Skin epidermis (tissue), 12 donors: ENCODE results near the gene FAU.

ENCODE experiments used
- H3K27ac ChIP-seq, 21 experiments: fragments of 200-600 bp; sonication (generic) in 11 of 21; one replicate each; pipeline ENCODE4 v1.5.0; 2020; ENCODE audit warnings: mild to moderate bottlenecking in 3 of 21, inconsistent platforms in 2 of 21, moderate library complexity in 2 of 21
- H3K4me3 ChIP-seq, 7 experiments: fragments of 200-600 bp; sonication (generic) in 2 of 7; one replicate each; pipeline ENCODE4 v1.5.0; 2020; ENCODE audit warnings: inconsistent platforms in 2 of 7, mild to moderate bottlenecking in 2 of 7, moderate library complexity in 1 of 7

The FAU gene

DNA sequence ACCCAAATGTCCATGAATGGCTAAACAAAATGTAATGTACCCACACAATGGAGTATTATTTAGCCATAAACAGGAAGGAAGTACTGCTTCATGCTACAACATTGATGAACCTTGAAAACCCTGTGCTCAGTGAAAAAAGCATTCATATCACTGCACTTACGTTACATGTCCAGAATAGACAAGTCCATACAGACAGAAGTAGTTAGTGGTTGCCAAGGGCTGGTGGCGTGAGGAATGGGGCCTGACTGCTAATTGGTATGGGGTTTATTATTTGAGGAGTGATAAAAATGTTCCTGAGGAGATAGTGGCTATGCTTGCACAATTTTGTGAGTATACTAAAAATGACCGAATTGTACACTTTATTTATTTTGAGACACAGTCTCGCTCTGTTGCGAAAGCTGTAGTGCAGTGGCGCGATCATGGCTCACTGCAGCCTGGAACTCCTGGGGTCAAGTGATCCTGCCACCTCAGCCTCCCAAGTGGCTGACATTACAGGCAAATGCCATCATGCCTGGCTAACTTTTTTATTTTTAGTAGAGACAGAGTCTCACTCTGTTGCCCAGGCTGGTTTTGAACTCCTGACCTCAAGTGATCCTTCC, 20.1 kb upstream of the FAU start:
- Histone ChIP-seq H3K4me3 (no peak overlapping the region), H3K27ac (no peak overlapping the region)

DNA sequence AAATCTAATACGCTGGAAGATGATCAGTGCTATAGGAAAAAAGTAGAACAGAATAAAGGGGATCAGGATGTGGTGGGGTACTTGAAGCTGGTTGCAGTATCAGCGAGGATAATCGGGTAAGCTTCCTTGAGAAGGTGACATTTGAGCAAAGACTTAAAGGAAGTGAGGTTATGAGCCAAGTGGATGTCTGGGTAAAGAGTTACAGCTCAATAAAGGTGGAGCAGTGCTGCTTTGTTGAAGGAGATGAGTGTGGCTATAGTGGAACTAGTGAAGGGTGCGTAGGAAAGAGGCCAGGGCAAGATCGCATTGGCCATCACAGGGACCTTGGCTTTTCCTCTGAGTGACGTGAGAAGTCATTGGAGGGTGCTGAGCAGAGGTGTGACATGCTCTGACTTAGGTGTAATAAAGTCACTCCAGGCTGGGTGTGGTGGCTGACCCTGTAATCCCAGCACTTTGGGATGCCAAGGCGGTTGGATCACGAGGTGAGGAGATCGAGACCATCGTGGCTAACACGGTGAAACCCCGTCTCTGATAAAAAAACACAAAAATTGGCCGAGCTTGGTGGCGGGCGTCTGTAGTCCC, 14.7 kb upstream of the FAU start:
- Histone ChIP-seq H3K4me3 (no peak overlapping the region), H3K27ac (no peak overlapping the region)

GRCh38 chr11:65135633-65136145, 13.8 kb upstream of the FAU start:
- H3K27ac ChIP-seq: peak overlapping the region in 19 of 21 experiments; percentile 93 to 100 (median 99)

GRCh38 chr11:65134952-65135632, 13.2 kb upstream of the FAU start:
- Histone ChIP-seq H3K27ac (peak overlapping the region; percentile 76 to 100 (median 98)), H3K4me3 (peak overlapping the region; percentile 72 to 97 (median 92))

More at GRCh38 chr11:65135633-65136145, 13.8 kb upstream of the FAU start:
- H3K4me3 ChIP-seq: peak overlapping the region; percentile 72 to 97 (median 92)

DNA sequence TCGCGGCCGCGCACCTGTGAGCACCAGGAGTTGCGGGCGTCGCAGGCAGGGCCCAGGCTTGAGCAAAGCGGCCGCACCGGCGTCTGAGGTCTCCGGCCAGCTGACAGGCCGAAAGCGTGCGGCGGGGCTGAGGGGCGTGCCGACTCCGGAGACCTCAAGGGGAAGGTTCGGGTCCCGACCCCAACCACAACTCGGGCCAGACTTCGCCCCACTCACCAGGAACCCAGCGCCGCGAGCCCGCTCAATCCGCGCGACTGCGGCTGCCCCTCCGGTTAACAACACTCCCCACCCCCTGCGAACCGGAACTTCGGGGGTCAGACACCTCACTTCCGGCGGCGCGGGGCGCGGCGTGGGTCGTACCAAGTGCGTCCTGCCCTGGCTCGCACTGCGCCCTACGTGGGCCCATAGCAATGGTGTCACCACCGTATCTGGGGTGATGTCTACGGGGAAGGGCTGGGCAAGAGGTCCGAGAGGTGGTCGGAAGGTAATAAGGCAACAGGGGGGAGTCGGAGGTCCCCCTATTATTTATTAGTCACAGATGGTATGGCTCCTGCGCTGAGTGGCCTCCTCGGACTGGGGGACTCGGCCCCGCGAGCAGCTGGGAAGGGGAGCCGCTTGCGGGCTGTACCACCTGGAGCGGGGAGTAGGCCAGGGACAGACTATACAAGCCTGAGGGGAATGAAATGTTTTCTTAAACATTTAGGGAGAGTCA, 12.5 kb upstream of the FAU start, which contains the start of gene SYVN1:
TSS of gene SYVN1 (minus strand) at position 280 of the 712 bp plus-strand sequence. CDS start 918 bp downstream, outside the sequence.
- H3K4me3 ChIP-seq: peak within 1 kb of the TSS; percentile 72 to 97 (median 92)
- peak within 1 kb of the TSS; percentile 76 to 100 (median 98) for H3K27ac ChIP-seq

- Histone ChIP-seq H3K27ac (peak overlapping the region in 20 of 21 experiments; percentile 93 to 100 (median 98)), H3K4me3 (peak overlapping the region; percentile 72 to 97 (median 92))
These were observed 11.8 kb upstream of the FAU start for GRCh38 chr11:65133724-65134123.

GRCh38 chr11:65132988-65133700, 11.2 kb upstream of the FAU start:
- Histone ChIP-seq H3K27ac (peak overlapping the region in 17 of 21 experiments; percentile 10 to 100 (median 98)), H3K4me3 (peak overlapping the region; percentile 72 to 97 (median 92))

- Histone ChIP-seq H3K4me3 (peak overlapping the region in 1 of 7 experiments; percentile 92), H3K27ac (peak overlapping the region in 8 of 21 experiments; percentile 10 to 99 (median 96))
These were observed 10.5 kb upstream of the FAU start for GRCh38 chr11:65132238-65132987.

GRCh38 chr11:65131895-65132237, 9.9 kb upstream of the FAU start:
- Histone ChIP-seq H3K27ac (peak overlapping the region in 2 of 21 experiments; percentile 12 to 98), H3K4me3 (no peak overlapping the region)

DNA sequence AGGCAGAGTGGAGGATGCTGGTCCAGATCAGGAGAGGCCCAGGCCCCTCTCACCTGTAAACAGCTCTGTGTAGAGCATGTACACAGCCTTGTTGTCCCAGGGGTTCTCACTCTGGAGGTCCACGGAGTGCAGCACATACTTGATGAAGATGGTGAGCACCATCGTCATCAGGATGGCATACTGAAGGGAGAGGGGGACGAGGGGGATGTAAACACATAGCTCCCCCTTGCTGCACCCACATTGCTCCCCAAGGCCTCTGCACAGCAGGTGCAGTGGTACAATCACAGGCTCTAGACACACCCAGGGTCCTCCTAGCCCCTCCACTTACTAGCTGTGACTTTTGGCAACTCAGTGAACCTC, 9.5 kb upstream of the FAU start:
- Histone ChIP-seq H3K4me3 (no peak overlapping the region), H3K27ac (no peak overlapping the region)

DNA sequence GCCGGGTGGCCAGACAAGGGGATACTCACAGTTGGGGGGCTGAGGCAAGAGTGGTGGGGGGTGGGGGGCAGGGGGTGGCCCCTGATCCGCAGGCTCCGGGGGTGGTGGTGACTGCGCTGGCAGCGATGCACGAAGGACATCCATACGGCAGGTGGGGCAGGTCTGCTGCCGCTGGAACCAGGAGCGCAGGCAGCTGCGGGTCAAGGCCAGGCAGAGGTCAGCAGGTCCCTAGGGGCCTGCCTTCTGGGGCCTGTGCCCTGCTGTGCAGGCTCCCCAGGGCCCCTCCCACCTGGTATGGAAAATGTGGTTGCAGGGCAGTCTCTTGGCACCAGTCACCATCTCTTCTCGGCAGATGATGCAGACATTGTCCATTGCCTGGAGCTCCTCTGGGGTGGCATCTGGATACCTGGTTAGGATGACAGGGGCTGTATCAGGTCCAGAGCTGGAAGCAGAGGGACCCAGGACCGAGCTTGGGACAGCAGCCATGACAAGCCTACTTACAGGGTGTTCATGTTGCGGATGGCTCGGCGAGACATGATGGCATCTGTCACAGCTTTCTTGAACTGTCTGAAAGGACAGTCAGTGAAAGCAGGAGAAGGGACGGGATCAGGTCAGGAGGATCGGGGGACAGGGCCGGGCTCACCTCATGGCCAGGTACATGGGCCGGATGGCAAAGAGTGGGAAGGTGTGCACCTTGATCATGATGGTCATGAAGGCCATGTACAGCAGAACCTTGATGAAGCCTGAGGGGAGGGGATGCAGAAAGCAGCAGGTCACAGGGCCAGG, 8.9 kb upstream of the FAU start:
- Histone ChIP-seq H3K27ac (no peak overlapping the region), H3K4me3 (no peak overlapping the region)

GRCh38 chr11:65129649-65130441, 7.9 kb upstream of the FAU start:
- peak overlapping the region in 2 of 21 experiments; percentile 20 to 21 for H3K27ac ChIP-seq
- H3K4me3 ChIP-seq: no peak overlapping the region

DNA sequence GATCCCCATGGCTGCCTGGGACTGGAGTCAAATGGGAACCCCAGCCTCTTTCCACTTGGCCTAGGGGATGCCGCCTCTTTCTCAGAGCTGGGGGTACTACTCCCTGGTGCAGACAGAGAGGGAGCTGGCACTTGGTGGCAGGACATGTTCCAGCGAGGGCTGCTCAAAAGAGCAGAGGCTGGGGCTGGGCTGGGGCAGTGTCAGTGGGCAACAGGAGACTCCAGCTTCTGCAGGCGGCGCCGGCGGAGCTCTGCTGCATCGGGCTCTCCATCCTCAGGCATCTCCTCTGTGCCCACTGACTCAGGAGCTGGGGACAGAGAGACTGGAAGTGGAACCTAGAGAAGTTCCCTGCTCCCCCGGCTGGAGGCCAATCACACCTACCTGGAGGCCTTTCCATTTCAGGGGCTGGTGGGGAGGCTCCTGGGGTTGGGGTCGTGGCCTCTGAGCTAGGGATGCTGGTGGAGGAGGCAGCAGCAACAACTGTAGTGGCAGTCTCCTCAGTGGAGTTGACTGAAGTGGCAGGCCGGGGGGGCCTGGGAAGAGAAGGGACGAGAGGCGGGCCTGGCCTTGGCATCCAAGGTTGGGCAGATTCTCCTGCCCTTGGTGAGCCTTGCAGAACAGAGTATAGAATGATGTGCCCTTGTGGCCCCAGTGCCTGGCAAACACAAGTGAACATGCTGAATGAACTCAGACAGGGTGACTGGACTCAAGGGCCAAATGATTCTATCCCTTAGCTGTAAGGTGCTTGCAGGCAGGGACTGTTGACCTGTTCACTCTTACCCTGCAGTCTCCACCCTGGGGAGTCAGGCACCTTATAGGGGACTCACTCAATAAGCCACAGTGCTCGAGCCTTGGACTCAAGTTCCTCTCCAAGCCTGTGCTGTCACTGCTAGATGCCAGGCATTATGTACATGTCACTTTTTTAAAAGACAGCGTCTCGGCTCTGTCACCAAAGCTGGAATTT, 6.5 kb upstream of the FAU start:
- Histone ChIP-seq H3K27ac (no peak overlapping the region), H3K4me3 (no peak overlapping the region)

DNA sequence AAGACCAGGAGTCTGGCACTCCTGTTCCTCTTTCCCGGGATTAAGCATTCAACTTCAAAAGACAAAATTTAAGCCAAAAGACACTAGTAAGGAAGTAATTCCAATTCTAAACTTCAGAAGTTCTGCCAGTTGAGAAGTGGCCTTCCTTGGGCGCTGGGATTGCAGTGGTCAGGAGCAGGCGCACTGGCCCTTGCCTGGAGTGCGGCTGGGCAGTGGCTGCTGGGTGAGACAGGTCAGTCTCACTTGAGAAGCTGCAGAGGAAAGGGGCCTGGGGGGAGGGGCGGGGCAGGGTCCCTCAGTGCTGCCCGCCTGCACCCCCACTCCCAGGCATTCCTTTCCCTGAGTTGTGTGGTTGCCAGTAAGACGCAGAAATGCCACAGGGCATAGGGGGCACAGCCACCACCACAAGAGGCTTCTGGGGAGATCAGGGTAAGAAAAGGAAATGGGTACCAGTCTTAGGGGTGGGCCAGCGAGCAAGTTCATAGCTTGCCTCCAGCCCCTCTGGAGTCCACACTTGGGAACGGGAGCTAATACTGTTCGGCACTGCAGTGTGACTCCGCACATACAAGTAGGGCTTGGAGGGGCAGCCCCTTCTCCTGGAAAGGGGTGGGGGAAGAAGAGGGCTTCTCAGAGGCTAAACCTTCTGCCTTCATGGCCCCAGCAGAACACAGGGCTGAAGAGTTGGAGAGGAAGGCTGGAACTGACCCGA, 5.7 kb upstream of the FAU start:
- H3K4me3 ChIP-seq: no peak overlapping the region

GRCh38 chr11:65126624-65127274, 4.8 kb upstream of the FAU start:
- Histone ChIP-seq H3K27ac (no peak overlapping the region), H3K4me3 (no peak overlapping the region)

More for the DNA sequence above, 5.7 kb upstream of the FAU start:
- H3K27ac ChIP-seq: no peak overlapping the region
